Endothelial cell of umbilical vein (primary cell): ENCODE data around the gene EPC2. TPM values are rescaled to one million over a fixed set of nuclear protein-coding genes. Genes with fewer than 3 reads are reported as not detected.

Experiments
- BruUV-seq: library from RNA; stranded (reverse); fragments of 400-500 nt; replicated peaks from 2 replicates; lab custom pipeline; 2021; lab: Mats Ljungman, UMichigan
- CTCF ChIA-PET: fragments of 300-600, 350-600 bp; sonication (Branson Sonifier 250); formaldehyde crosslinking; loops from one replicate; lab custom pipeline; 2021; ENCODE audit warnings: antibody characterized with exemption, inconsistent platforms; lab: Charles Lee
- POLR2A ChIA-PET: fragments of 300-600, 350-600 bp; sonication (Branson Sonifier 250); formaldehyde crosslinking; loops from one replicate; lab custom pipeline; 2021; ENCODE audit warnings: antibody characterized with exemption, inconsistent platforms; lab: Charles Lee
- DNase-seq: peaks from one replicate; pipeline ENCODE4 v3.0.0-alpha.2; 2011; ENCODE audit warnings: low read depth, low spot score
- FAIRE-seq: peaks from 2 replicates; lab custom pipeline; 2011; peaks lifted over from hg19 to GRCh38; lab: Jason Lieb, UNC
- H2AFZ ChIP-seq: 2 replicates; pipeline ENCODE4 v1.6.0; 2012; ENCODE audit warnings: low read depth, low read length, control low read depth, inconsistent platforms
- H3K27ac ChIP-seq: 2 replicates; pipeline ENCODE4 v1.5.1; 2011; ENCODE audit warnings: low read depth, mild to moderate bottlenecking, control low read depth, low read length, moderate library complexity; ENCODE audit not compliant: insufficient read depth
- H3K27me3 ChIP-seq, 2 experiments: 2 replicates each; pipeline versions ENCODE4 v1.6.0 to v1.6.1; 2011; ENCODE audit warnings: low read length in 2 of 2, mixed read lengths in 1 of 2; ENCODE audit not compliant: control insufficient read depth in 2 of 2, insufficient read depth in 2 of 2
- H3K36me3 ChIP-seq, 2 experiments: 2 replicates in 1 of 2; 3 replicates in 1 of 2; pipeline ENCODE4 v1.5.1; 2011; ENCODE audit warnings: low read length in 2 of 2, mild to moderate bottlenecking in 1 of 2, moderate library complexity in 1 of 2; ENCODE audit not compliant: control insufficient read depth in 2 of 2, insufficient read depth in 2 of 2; ENCODE audit errors: extremely low read depth in 1 of 2
- H3K4me1 ChIP-seq: 3 replicates; pipeline ENCODE4 v1.5.1; 2011; ENCODE audit warnings: mild to moderate bottlenecking, low read length; ENCODE audit not compliant: control insufficient read depth, insufficient read depth; ENCODE audit errors: extremely low read depth
- H3K4me2 ChIP-seq: 2 replicates; pipeline ENCODE4 v1.6.1; 2011; ENCODE audit warnings: low read length, control low read depth, mixed read lengths; ENCODE audit not compliant: insufficient read depth
- H3K4me3 ChIP-seq, 3 experiments: fragments of 200-600 bp in 1 of 3; sonication (generic), shearing (Covaris generic) in 1 of 3; replicated peaks in 1 of 3; 2 replicates each; pipeline ENCODE4 v1.5.1; 2011 to 2016; ENCODE audit warnings: control low read depth in 3 of 3, low read length in 3 of 3, mild to moderate bottlenecking in 2 of 3, inconsistent platforms in 1 of 3, low read depth in 1 of 3, moderate library complexity in 1 of 3; ENCODE audit not compliant: insufficient read depth in 1 of 3
- H3K79me2 ChIP-seq: 2 replicates; pipeline ENCODE4 v1.6.0; 2012; ENCODE audit warnings: low read length, inconsistent platforms; ENCODE audit not compliant: control insufficient read depth, insufficient read depth
- H3K9ac ChIP-seq: replicated peaks from 2 replicates; pipeline ENCODE3; 2011; ENCODE audit warnings: low read length, control low read depth; ENCODE audit not compliant: insufficient read depth; ENCODE audit errors: extremely low read depth
- H3K9me1 ChIP-seq: replicated peaks from 3 replicates; pipeline ENCODE4 v1.6.0; 2011; ENCODE audit warnings: mild to moderate bottlenecking, low read length; ENCODE audit not compliant: control insufficient read depth, insufficient read depth; ENCODE audit errors: extremely low read depth
- H3K9me3 ChIP-seq: replicated peaks from 2 replicates; pipeline ENCODE4 v1.5.1; 2012; ENCODE audit warnings: low read length, inconsistent platforms; ENCODE audit not compliant: control insufficient read depth, insufficient read depth
- H4K20me1 ChIP-seq: replicated peaks from 2 replicates; pipeline ENCODE3; 2011; ENCODE audit warnings: mild to moderate bottlenecking, low read length; ENCODE audit not compliant: control insufficient read depth, insufficient read depth; ENCODE audit errors: extremely low read depth
- EZH2 ChIP-seq: IDR thresholded peaks from 2 replicates; pipeline ENCODE4 v1.6.1; 2012; ENCODE audit warnings: borderline replicate concordance, low read depth, mild to moderate bottlenecking, moderate library complexity, low read length, inconsistent platforms; ENCODE audit not compliant: severe bottlenecking
- FOS ChIP-seq: IDR thresholded peaks from 2 replicates; pipeline ENCODE4 v1.6.1; 2011; ENCODE audit warnings: mild to moderate bottlenecking, low read length, moderate library complexity, borderline replicate concordance; ENCODE audit not compliant: insufficient read depth
- GATA2 ChIP-seq: IDR thresholded peaks from 2 replicates; pipeline ENCODE4 v1.7.0; 2011; ENCODE audit warnings: low read depth, mild to moderate bottlenecking, moderate library complexity, mixed read lengths, low read length; ENCODE audit not compliant: insufficient read length, insufficient read depth
- JUN ChIP-seq: IDR thresholded peaks from 2 replicates; pipeline ENCODE4 v1.6.1; 2011; ENCODE audit warnings: borderline replicate concordance, low read depth; ENCODE audit not compliant: insufficient read length, insufficient read depth
- MYC ChIP-seq: IDR thresholded peaks from one replicate; pipeline ENCODE4 v1.6.1; 2011; ENCODE audit warnings: mild to moderate bottlenecking, low read depth, low read length
- POLR2A ChIP-seq: IDR thresholded peaks from 2 replicates; pipeline ENCODE4 v1.6.1; 2012; ENCODE audit warnings: low read depth, mild to moderate bottlenecking, control low read depth, low read length
- POLR2AphosphoS5 ChIP-seq: IDR thresholded peaks from 2 replicates; pipeline ENCODE4 v1.6.1; 2012; ENCODE audit warnings: low read depth, mild to moderate bottlenecking, control low read depth, low read length, moderate library complexity; ENCODE audit not compliant: insufficient read depth
- dilution Hi-C: fragments of 300-500 bp; cut with MboI; formaldehyde crosslinking; loops from one replicate; pipeline ENCODE4 v1.15.0; 2019; ENCODE audit warnings: low sequenced_read_pairs; ENCODE audit not compliant: extremely low pct_ligation_motif_present
- intact Hi-C: fragments of 100-400 bp; cut with micrococcal nuclease; formaldehyde crosslinking; loops from one replicate; pipeline ENCODE4 v1.10.0; 2022
- polyA plus RNA-seq, 4 experiments: library from polyadenylated mRNA; depleted of rRNA in 3 of 4; stranded (reverse) in 3 of 4; unstranded in 1 of 4; fragments of >200 nt; gene quantifications; 2 replicates each; pipeline versions ENCODE4 v1.2.1 to v1.2.3, GENCODE V29; 2011 to 2012; ENCODE audit warnings: missing spikeins in 1 of 4
- total RNA-seq: library from RNA; stranded (reverse); gene quantifications from 2 replicates; pipeline ENCODE4 v1.2.3, GENCODE V29; 2021
- TF ChIP-seq, protein P1 (sequence below), 2 donors: IDR thresholded peaks; 1 replicate in 1 of 2; 2 replicates in 1 of 2; pipeline ENCODE4 v1.5.1; 2011; ENCODE audit warnings: low read length in 2 of 2, mild to moderate bottlenecking in 2 of 2, moderate library complexity in 2 of 2, control low read depth in 1 of 2, inconsistent platforms in 1 of 2, low read depth in 1 of 2; ENCODE audit not compliant: insufficient read depth in 1 of 2; ENCODE audit errors: extremely low read depth in 1 of 2
- TF ChIP-seq, protein P2 (sequence below): IDR thresholded peaks from 2 replicates; pipeline ENCODE4 v1.6.1; 2011; ENCODE audit not compliant: insufficient read depth, insufficient read length

The EPC2 gene
- total and polyA plus RNA-seq, 2 donors (not counting 3 experiments of a cell fraction or from before 2014, with no cell fraction given), result 15.1 to 25.2 TPM

DNA sequence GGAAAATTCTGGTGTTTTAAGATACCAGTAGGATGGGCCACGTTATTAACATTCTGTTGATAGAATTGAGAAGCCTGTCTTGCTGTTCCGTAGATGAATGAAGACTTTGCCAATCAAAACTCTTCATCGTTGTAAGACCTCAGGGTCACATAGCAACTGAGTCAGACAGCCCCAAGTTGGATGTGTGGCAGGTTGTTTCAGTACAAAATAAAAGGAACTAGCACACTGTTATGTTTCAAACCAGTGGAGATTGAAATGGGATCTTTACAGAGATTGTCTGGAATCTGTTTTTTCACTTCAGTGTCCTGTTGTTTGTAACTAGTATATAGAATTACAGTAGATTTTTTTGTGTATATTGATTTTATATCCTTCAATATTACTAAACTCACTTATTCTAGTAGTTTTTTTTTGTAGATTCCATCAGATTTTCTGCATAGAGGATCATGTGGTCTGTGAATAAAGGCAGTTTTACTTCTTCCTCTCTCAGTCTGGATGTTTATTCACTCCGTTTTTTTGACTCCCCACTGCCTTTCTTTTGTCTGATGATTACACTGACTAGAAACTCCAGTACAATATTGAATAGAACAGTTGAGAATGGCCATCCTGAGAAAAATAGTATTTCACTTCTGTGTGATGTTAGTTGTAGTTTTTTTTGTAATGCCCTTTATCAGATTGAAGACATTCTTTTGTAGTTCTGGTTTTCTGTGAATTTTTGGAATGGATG is 22.7 kb downstream of the EPC2 start:
- ChIA-PET CTCF (no interaction called here), POLR2A (no interaction called here)
- Histone ChIP-seq H3K27me3 (no peaks in the 10 kb centered on the region), H3K9me3 (no peaks in the 10 kb centered on the region), H3K79me2 (peaks cover 90% of the 10 kb centered on the region), H2AFZ (no peak overlapping the region), H3K9ac (no peak overlapping the region), H3K4me1 (peaks cover 8% of the 10 kb centered on the region), H3K36me3 (no peaks in the 10 kb centered on the region), H3K27ac (no peak overlapping the region), H4K20me1 (peaks cover 23% of the 10 kb centered on the region), H3K4me3 (no peak overlapping the region), H3K9me1 (peaks cover 6% of the 10 kb centered on the region), H3K4me2 (no peak overlapping the region)
- TF ChIP-seq, protein P1, sequence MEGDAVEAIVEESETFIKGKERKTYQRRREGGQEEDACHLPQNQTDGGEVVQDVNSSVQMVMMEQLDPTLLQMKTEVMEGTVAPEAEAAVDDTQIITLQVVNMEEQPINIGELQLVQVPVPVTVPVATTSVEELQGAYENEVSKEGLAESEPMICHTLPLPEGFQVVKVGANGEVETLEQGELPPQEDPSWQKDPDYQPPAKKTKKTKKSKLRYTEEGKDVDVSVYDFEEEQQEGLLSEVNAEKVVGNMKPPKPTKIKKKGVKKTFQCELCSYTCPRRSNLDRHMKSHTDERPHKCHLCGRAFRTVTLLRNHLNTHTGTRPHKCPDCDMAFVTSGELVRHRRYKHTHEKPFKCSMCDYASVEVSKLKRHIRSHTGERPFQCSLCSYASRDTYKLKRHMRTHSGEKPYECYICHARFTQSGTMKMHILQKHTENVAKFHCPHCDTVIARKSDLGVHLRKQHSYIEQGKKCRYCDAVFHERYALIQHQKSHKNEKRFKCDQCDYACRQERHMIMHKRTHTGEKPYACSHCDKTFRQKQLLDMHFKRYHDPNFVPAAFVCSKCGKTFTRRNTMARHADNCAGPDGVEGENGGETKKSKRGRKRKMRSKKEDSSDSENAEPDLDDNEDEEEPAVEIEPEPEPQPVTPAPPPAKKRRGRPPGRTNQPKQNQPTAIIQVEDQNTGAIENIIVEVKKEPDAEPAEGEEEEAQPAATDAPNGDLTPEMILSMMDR (IDR thresholded peaks at IDR 0.05; ENCODE audit: extremely low read depth in 1 of 2, insufficient read depth in 1 of 2, low read depth in 1 of 2, low read length in 2 of 2), result no peak
- TF ChIP-seq MYC (no peak), EZH2 (no peak), POLR2AphosphoS5 (no peak), GATA2 (no peak), JUN (no peak), POLR2A (no peak), FOS (no peak)
- TF ChIP-seq, protein P2, sequence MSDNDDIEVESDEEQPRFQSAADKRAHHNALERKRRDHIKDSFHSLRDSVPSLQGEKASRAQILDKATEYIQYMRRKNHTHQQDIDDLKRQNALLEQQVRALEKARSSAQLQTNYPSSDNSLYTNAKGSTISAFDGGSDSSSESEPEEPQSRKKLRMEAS, result no peak
- intact Hi-C loops, result no loop called here
- DNase-seq (peak; percentile 43), FAIRE-seq (no peak)
- dilution Hi-C loops, result no loop called here
- BruUV-seq, result no TSS peak
